Colonic mucosa (tissue), 4 donors: Measurements from ENCODE around the gene ITGA11. TPM values are rescaled to one million over a fixed set of nuclear protein-coding genes. Genes with fewer than 3 reads are reported as not detected.
A peak's percentile ranks its signal among the peaks of the same experiment; 100 is the strongest.

ENCODE experiments used
- DNase-seq: peaks from one replicate; pipeline ENCODE4 v3.0.0-alpha.2; 2020
- H3K27ac ChIP-seq: fragments of 200-600 bp; one replicate; pipeline ENCODE4 v1.8.0; 2021
- H3K27me3 ChIP-seq: fragments of 200-600 bp; one replicate; pipeline ENCODE4 v1.8.0; 2021
- H3K36me3 ChIP-seq: fragments of 200-600 bp; one replicate; pipeline ENCODE4 v1.8.0; 2021
- H3K4me1 ChIP-seq: fragments of 200-600 bp; one replicate; pipeline ENCODE4 v1.8.0; 2021; ENCODE audit warnings: mild to moderate bottlenecking
- H3K4me3 ChIP-seq: fragments of 200-600 bp; one replicate; pipeline ENCODE4 v1.8.0; 2021
- H3K9ac ChIP-seq, 2 donors: one replicate each; pipeline ENCODE4 v1.7.0; 2013; ENCODE audit warnings: control low read depth in 2 of 2, low read depth in 2 of 2, low read length in 2 of 2
- H3K9me3 ChIP-seq: fragments of 200-600 bp; one replicate; pipeline ENCODE4 v1.8.0; 2021
- CTCF ChIP-seq: fragments of 200-600 bp; IDR thresholded peaks from one replicate; pipeline ENCODE4 v1.8.0; 2022; ENCODE audit warnings: antibody characterized with exemption, mild to moderate bottlenecking
- intact Hi-C: fragments of 100-400 bp; cut with DNase I; formaldehyde crosslinking; loops from one replicate; pipeline ENCODE4 v1.14.1; 2022
- total RNA-seq, 2 donors: library from RNA; stranded (reverse); fragmentation: NEBNext Ultra II Directional in 1 of 2; extraction: Animal tissue kit (Norgen Biotek cat#: 25700) in 1 of 2; gene quantifications; one replicate each; pipeline ENCODE4 v1.2.1, GENCODE V29; 2021
- donor health status: healthy.
- donor health status: DM: no; HTN: no; CAD: no.
- donor health status: DM: no; HTN: no; CAD: no.

Gene ITGA11
- total RNA-seq, 2 donors from 2014 or later: 2.4 to 4.1 TPM

- Histone ChIP-seq H3K4me3 (no peak overlapping the region), H3K9me3 (no peaks in the 10 kb centered on the region), H3K36me3 (no peaks in the 10 kb centered on the region), H3K27me3 (no peaks in the 10 kb centered on the region), H3K27ac (no peak overlapping the region), H3K9ac (no peak overlapping the region), H3K4me1 (no peaks in the 10 kb centered on the region)
- intact Hi-C loops: no loop called here
- no peak for TF ChIP-seq CTCF
- DNase-seq: peak; percentile 17
These were observed 9.2 kb upstream of the ITGA11 start for GRCh38 chr15:68441045-68441743.

GRCh38 chr15:68440136-68440535 lies 8.2 kb upstream of the ITGA11 start:
- H3K36me3 ChIP-seq: no peaks in the 10 kb centered on the region
- H3K9ac ChIP-seq: no peak overlapping the region
- H3K27me3 ChIP-seq: peaks cover 2% of the 10 kb centered on the region
- intact Hi-C loops: no loop called here
- H3K27ac ChIP-seq: no peak overlapping the region
- H3K4me3 ChIP-seq: no peak overlapping the region
- no peak for DNase-seq
- H3K9me3 ChIP-seq: no peaks in the 10 kb centered on the region
- H3K4me1 ChIP-seq: no peaks in the 10 kb centered on the region
- no peak for TF ChIP-seq CTCF

GRCh38 chr15:68439506-68439905 lies 7.5 kb upstream of the ITGA11 start:
- no peak for TF ChIP-seq CTCF
- H3K9ac ChIP-seq: no peak overlapping the region
- H3K4me1 ChIP-seq: no peaks in the 10 kb centered on the region
- DNase-seq: no peak
- H3K27ac ChIP-seq: no peak overlapping the region
- H3K27me3 ChIP-seq: peaks cover 5% of the 10 kb centered on the region
- H3K9me3 ChIP-seq: no peaks in the 10 kb centered on the region
- intact Hi-C loops: no loop called here
- no peaks in the 10 kb centered on the region for H3K36me3 ChIP-seq
- H3K4me3 ChIP-seq: no peak overlapping the region

- intact Hi-C loops: no loop called here
- DNase-seq: no peak
- no peak overlapping the region for H3K9ac ChIP-seq
- H3K9me3 ChIP-seq: no peaks in the 10 kb centered on the region
- H3K4me3 ChIP-seq: no peak overlapping the region
- H3K4me1 ChIP-seq: no peaks in the 10 kb centered on the region
- no peak overlapping the region for H3K27ac ChIP-seq
- H3K36me3 ChIP-seq: no peaks in the 10 kb centered on the region
- peaks cover 17% of the 10 kb centered on the region for H3K27me3 ChIP-seq
- no peak for TF ChIP-seq CTCF
These were observed 4.7 kb upstream of the ITGA11 start for GRCh38 chr15:68436680-68437079.

- no peak for TF ChIP-seq CTCF
- no peak for DNase-seq
- H3K36me3 ChIP-seq: no peaks in the 10 kb centered on the region
- no peak overlapping the region for H3K27ac ChIP-seq
- H3K27me3 ChIP-seq: peaks cover 24% of the 10 kb centered on the region
- H3K9me3 ChIP-seq: no peaks in the 10 kb centered on the region
- no peaks in the 10 kb centered on the region for H3K4me1 ChIP-seq
- no peak overlapping the region for H3K9ac ChIP-seq
- intact Hi-C loops: no loop called here
- no peak overlapping the region for H3K4me3 ChIP-seq
These were observed 4.0 kb upstream of the ITGA11 start for GRCh38 chr15:68435966-68436365.
